GM12874 (cell line): ENCODE results near the gene ETV2.

Experiments used
- TF ChIP-seq, protein P1 (sequence below): IDR thresholded peaks from 2 replicates; pipeline ENCODE4 v1.5.1; 2011; ENCODE audit warnings: low read depth, mild to moderate bottlenecking, control low read depth, low read length, moderate library complexity; ENCODE audit not compliant: insufficient read depth

The ETV2 gene

DNA sequence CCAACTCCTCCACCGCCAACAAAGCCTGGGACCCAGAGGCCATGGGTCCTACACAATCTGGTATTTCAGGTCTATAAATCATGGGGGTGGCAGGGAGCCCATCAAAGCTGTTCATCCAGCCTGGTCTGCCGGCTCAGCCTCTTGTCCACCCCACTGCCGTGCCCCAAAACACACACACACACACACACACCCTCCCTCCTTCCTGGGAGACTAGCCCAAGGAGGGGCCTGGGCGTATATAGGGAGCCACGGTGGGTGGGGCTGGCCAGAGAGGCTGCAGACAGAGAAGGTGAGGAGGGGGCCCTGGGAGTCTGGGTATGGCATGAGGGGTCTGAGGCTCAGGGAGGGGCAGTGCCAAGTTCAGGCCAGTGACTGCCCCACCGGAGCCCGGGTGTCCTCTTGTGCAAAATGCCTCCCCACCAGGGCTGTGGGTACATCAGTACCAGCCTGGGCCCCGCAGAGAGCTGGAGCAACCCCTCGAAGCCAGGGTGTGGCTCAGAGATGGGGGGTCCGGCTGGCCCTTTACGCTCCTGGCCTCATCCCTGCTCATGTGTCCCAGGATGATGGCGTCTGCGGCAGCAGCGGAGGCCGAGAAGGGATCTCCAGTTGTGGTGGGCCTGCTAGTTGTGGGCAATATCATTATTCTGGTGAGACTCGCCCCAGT lies 24.8 kb downstream of the ETV2 start, which contains the start of gene UPK1A:
Gene UPK1A, plus strand, starts transcription at position 267 of the 663 bp plus-strand sequence. Its CDS starts 296 bp downstream, at position 563.
- TF ChIP-seq, protein P1, sequence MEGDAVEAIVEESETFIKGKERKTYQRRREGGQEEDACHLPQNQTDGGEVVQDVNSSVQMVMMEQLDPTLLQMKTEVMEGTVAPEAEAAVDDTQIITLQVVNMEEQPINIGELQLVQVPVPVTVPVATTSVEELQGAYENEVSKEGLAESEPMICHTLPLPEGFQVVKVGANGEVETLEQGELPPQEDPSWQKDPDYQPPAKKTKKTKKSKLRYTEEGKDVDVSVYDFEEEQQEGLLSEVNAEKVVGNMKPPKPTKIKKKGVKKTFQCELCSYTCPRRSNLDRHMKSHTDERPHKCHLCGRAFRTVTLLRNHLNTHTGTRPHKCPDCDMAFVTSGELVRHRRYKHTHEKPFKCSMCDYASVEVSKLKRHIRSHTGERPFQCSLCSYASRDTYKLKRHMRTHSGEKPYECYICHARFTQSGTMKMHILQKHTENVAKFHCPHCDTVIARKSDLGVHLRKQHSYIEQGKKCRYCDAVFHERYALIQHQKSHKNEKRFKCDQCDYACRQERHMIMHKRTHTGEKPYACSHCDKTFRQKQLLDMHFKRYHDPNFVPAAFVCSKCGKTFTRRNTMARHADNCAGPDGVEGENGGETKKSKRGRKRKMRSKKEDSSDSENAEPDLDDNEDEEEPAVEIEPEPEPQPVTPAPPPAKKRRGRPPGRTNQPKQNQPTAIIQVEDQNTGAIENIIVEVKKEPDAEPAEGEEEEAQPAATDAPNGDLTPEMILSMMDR, result no peak

DNA sequence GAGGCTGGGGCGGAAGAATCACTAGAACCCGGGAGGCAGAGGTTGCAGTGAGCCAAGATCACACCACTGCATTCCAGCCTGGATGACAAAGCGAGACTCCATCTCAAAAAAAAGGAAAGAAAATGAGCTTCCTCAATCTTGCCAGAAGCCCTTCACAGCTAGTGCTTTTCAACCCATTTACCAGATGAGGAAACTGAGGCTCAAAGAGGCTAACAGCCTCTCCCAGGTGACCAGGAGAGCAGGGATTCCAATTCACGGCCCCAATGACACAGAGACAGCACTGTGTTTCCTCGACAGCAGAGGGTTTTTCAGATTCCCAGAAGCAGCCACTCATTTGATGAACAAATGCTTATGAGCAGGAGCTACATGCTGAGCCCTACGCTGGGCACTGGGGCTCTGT lies 28.0 kb downstream of the ETV2 start:
- TF ChIP-seq, protein P1, result no peak

DNA sequence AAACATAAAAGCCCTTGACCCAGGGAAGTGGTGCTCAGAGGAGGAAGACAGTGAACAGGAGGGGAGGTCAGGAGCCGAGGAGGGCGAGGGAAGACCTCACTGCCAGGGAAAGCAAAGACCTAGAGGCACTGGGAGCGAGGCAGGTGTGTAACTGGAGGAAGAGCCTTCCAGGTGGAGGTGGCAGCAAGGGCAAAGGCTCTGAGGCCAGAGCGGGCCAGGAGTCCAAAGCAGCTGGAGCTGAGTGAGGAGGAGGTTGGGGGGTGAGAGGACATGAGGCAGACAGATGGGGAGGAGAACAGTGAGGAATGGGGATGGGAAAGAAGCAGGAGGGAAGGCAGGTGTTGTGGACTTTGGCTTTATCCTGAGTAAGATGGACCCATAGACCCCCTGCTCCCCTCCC lies 28.4 kb downstream of the ETV2 start:
- TF ChIP-seq, protein P1, result no peak

DNA sequence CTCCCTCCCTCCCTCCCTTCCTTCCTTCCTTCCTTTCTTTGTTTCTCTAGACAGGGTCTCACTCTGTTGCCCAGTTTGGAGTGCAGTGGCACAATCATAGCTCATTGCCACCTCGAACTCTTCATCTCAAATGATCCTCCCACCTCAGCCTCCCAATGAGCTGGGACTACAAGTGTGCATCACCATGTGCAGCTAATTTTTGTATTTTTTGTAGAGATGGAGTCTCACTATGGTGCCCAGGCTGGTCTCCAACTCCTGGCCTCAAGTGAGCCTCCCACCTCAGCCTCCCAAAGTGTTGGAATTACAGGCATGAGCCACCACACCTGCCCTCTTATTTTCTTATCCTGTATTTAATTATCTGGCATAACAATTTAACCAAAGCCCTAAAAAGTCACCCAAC lies 29.1 kb downstream of the ETV2 start:
- TF ChIP-seq, protein P1, result no peak

DNA sequence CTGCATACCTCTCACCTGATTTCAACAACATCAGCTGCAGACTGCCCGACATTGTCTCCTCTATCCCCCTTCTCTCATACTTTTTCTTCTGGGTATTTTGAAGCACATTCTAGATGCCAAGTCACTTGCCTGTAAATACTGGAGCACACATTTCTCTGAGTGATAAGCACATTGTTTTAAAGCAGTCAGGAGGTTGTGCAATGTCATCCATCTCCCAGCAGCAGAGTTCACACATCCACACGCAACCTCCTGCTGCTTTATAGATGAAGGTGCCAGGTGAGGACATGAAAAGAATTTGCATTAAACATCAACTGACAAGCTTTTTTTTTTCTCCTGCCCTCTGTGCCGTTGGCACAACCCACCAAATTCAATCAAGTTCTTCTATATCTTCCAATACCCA lies 30.3 kb downstream of the ETV2 start:
- TF ChIP-seq, protein P1, result no peak

DNA sequence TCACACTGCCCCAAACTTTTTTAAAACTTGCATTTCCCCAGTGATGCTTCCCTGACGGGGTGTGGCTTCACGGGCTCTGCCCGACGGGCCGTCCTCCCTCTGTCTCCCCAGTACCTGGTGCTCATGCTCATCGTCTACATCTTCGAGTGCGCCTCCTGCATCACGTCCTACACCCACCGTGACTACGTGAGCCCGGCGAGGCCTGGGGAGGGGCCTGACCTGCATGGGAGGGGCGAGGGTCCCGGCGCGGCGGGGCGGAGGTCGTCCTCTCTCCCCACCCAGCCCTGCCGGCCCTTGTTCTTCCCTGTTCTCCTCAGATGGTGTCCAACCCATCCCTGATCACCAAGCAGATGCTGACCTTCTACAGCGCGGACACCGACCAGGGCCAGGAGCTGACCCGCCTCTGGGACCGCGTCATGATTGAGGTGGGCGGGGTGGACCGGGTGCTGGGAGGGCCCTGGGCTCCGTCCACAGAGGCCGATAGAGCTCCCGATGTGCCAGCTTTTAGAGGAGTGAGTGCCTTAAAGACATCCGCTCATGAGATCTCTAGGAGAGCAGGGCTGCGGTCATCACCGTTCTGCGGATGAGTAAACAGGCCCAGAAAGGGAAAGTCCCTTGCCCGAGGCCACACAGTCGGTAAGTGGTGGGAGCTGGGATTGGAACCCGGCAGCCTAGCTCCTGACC lies 31.7 kb downstream of the ETV2 start:
- TF ChIP-seq, protein P1, result no peak

DNA sequence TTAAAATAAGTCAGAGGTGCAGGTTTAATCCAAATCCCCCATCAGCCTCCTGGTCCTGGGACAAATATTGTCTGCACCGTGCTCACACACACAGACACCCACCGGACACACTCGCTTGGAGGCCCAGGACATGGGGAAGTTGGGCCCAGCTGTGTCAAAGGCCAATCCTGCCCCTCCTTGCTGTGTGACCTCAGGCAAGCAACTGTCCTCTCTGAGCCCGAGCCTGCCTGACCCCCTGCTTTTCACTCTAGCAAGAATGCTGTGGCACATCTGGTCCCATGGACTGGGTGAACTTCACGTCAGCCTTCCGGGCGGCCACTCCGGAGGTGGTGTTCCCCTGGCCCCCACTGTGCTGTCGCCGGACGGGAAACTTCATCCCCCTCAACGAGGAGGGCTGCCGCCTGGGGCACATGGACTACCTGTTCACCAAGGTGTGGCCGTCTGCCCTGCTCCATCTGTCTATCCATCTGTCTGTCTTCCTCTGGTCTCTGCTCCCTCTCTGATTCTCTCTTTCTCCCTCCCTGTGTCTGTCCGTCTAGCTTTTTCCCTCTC lies 34.1 kb downstream of the ETV2 start:
- TF ChIP-seq, protein P1, result no peak
